GM19395 (cell line): ENCODE results near the gene CEP104.
"Not testable (repeated sequence)": the region's sequence is repeated elsewhere in the genome, so short reads cannot be mapped to it uniquely, and the experiment has no call there.

Source experiments
- ATAC-seq: cut with Tn5 transposase; IDR thresholded peaks from one replicate; pipeline ENCODE4 v1.9.1; 2021; ENCODE audit warnings: mild to moderate bottlenecking, moderate library complexity; ENCODE audit not compliant: unreplicated experiment

Gene CEP104

DNA sequence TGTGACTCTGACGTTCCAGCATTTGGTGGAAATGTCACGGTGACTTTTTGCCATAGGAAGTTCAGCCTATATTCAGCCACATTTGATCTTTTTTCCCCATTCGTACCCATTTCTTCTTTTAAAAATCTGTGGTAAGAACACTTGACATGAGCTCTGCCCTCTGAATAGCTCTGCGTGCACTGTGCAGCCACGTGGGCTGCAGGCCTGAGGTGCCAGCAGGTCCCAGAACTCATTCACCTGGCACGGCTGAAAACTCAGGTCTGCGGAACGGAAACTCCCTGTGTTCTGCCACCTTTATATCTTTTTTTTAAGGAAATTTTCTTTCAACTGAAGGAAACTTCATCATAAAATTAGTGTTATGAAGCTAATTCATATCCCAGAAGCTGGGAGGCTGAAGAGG is 28.6 kb downstream of the CEP104 start:
- no peak for ATAC-seq

GRCh38 chr1:3827813-3828307 is 29.2 kb downstream of the CEP104 start:
- ATAC-seq = no peak

DNA sequence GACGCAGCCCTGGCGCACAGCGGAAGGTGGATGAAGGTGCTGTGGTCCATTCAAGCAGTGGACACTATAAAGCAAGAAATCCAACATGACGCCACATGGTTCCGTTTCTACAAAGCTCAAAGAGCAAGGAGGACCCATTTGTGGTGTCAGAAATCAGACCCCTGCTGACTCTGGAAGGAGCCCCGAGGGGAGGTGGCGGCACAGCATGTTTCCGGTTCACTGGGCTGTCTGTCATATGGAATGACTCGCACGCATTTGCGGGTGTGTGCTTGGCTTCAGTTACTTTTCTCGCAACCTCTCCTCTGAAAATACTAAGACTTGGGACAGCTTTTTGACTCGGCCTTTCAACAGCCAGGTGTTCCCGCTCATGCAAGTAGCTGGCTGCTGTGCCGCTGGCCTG is 31.7 kb downstream of the CEP104 start:
- ATAC-seq = no peak

DNA sequence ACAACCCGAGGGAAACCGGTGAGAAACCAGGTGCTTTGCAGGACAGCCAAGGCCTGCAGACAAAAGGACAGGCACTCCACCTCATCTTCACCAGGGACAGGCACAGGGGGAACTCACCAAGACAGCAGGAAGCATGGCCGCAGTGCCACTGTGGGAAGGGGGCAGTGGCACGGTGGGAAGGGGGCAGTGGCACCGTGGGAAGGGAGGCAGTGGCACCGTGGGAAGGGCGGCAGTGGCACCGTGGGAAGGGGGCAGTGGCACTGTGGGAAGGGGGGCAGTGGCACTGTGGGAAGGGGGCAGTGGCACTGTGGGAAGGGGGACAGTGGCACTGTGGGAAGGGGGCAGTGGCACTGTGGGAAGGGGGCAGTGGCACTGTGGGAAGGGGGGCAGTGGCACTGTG is 32.4 kb downstream of the CEP104 start:
- ATAC-seq = no peak

DNA sequence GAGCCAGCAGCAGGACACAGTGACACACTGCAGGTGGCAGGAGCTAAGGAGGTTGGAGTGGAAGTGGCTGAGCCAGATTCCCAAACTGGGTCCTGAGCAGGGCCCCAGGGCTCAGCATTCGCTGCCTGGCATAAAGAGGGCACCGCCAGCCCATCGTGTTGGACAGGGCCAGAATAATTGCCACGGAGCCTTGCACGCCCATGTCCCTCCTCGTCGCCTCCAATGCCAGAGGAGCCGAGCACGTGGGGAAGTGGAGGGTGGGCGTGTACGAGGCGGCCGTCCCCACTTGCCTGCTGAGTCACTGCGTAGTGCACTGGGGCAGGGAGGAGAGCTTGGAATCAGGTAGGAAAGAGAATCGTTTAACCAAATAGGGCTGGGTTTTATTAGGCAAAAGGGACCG is 34.6 kb downstream of the CEP104 start:
- ATAC-seq = no peak

DNA sequence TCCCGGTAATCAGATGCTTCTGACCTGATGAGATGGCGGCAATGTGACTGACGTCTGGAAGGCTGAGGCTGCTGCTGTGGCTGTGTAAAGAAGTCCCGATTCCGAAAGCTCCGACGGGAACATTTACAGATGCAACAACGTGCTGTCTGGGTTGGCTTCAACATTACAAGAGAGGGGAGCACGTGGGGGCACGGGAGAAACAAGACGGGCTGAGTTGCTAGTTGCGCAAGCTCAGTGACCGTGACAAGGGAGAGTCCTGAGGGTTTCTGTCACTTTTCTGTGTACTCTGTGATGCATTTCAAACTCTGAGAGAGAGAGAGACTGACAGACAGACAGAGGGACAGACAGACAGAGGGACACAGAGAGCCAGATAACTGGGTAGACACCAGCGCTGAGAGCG is 35.1 kb downstream of the CEP104 start:
- no peak for ATAC-seq

- ATAC-seq = no peak
These were observed 35.6 kb downstream of the CEP104 start for GRCh38 chr1:3821447-3821846.

- no peak for ATAC-seq
These were observed 36.0 kb downstream of the CEP104 start for GRCh38 chr1:3821004-3821403.

DNA sequence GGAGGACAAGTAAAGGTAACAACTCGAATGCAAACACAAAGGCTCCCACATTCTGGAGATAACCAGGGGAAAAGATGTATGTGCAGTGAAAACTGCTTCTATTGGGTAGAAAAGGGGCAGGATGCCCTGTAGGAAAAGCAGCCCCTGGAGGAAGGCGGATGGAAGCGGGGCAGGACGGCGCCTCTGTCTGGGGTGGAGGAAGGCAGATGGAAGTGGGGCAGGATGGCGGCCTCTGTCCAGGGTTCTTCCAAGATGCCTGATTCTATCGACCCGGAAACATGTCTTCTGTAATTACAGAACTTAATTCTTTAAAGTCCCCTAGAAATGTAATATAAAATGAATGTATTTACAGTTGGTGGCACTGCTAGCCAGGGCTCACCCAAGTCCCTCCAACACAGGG is 36.7 kb downstream of the CEP104 start:
- ATAC-seq = no peak

DNA sequence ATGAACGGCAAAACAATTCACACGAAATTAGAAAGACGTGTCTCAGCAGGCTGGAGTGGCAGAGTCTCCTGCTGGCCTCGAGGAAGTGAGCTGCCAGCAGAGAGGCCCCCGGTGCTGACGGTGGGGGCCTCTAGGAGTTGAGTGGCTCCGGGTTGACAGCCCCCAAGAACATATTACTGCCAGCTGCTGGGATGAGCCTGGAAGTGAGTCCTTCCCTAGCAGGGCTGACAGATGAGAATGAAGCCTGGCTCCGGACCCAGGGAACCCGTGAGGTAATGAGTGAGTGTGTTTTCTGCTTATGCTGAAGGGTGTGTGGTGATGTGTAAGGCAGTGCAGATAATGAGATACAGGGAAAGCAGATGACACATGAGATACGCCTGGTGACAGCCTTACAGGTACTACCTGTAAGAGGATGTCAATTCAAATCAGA is 37.2 kb downstream of the CEP104 start:
- ATAC-seq = no peak

DNA sequence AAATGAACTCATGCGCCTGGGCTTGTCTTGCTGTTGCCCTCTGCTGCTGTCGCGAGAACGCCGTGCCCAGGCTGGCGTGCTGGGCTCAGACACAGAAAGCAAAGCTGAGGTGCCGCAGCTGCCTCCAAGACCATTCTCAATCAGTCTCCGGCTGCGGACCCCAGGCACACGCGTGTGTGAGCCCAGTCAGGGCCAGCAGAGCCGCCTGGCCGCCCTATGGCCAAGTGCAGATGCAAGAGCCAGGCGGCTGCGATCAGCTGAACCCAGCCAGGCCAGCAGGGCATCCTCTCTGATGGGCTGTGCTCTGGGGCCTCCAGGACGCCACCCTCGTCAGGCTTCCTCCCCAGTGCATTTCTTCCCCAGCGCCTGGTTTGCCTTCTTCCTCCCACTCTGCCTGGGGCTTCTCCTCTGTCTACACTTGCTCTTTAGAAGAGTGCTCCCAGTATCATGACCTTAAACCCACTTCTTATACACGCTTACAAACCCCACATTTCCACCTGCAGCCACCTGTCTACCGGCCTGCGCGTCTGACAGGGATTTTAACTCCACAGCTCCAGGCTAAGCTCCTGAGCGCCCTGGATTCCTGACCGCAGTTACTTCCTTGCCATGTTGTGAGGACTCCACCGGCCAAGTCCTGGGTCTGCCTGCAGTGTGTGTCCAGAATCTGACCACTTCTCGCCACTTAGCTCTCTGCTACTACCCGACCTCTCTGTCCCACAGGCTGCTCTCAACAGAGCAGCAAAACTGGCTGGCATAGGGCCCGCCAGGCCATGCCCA is 39.0 kb downstream of the CEP104 start:
- ATAC-seq = no peak

DNA sequence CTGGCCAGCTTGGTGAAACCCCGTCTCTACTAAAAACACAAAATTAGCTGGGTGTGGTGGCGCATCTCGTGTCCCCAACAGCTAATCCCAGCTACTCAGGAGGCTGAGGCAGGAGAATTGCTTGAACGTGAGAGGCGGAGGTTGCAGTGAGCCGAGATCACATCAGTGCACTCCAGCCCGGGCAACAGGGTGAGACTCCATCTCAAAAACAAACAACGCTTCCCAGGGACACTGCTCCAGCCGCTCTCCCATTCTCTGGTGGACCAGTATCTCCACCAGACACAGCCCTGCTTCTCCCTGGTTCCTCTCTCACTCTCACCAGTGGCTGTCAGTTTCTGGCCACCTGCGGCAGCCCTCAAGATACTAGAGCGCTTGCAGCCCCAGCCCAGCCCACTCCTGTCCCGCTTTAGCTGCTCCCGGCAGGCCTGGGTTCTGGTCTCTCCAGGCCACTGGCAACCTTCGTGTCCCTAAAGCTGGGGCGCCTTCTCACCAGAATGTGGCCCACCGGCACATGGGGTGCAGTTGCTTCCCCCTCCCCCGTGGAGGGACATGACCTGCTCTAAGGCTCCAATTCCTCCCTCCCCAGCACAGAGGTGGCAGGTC is 39.8 kb downstream of the CEP104 start:
- ATAC-seq = no peak

DNA sequence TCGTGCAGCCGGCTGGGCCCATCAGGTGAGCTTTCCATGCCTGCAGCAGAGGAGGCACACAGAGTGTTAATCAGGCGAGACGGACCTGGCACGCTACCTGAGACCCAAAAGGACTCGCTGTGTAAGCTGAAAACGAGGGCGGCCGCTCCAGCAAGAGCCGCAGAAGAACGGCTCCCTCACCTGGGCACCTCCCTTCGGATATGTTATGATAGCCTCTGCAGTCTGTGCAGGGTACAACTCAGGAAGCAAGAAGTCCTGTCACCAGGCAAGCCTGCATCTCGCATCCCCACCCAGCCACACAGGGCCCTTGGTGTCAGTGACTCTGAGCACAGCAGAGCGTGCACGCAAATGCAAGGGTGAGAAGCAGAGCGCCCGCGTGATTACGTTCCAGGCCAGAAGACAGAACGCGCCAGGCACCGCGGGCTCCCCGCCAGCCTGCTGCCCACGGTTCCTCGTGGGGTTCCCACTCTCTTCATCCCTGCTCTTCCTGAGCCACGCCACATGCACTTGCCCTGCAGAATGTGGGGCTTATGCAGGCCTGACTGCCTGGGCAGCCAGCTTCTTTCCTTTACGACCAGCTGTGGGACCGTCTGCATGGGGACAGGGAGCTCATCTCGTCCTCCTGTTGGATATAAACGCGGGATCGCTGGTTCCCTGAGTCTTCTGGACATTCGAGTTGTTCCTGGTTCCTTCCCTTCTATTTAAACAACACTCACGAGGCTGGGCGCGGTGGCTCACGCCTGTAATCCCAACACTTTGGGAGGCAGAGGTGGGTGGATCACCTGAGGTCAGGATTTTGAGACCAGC is 40.5 kb downstream of the CEP104 start:
- ATAC-seq = no peak

- no peak for ATAC-seq
These were observed 42.0 kb downstream of the CEP104 start for GRCh38 chr1:3814771-3815561.

- no peak for ATAC-seq
These were observed 42.9 kb downstream of the CEP104 start for GRCh38 chr1:3814065-3814464.

GRCh38 chr1:3811595-3811911 is 45.5 kb downstream of the CEP104 start:
- ATAC-seq = no peak

GRCh38 chr1:3810149-3810761 is 46.8 kb downstream of the CEP104 start:
- ATAC-seq = not testable (repeated sequence)

- no peak for ATAC-seq
These were observed 47.3 kb downstream of the CEP104 start for GRCh38 chr1:3809680-3810079.

- no peak for ATAC-seq
These were observed 49.2 kb downstream of the CEP104 start for GRCh38 chr1:3807769-3808168.

DNA sequence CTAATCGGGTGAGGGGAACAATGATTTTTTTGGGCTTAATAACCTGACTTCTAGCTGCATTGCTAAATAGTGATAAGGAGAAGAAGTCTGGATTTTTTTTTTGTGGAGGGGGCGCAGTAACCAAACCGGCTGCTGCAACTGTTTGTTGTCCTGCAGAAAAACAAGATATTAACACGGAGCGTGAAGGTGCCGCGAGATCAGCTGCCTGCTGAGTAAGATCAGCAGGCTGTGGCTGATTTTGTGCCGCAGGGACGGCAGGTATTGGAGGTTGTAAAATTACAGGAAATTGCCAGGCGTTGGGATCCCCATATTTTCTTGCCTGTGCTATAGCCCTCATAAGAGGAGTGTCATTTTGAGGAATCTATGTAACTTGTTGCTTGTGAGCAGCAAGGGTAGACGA is 52.0 kb downstream of the CEP104 start:
- no peak for ATAC-seq

- ATAC-seq = not testable (repeated sequence)
These were observed 52.4 kb downstream of the CEP104 start for GRCh38 chr1:3804627-3804944.
